NB4 (cell line): ENCODE measurements around the gene RBPJL.

ENCODE experiments used
- CTCF ChIP-seq: IDR thresholded peaks from one replicate; pipeline ENCODE4 v1.5.1; 2012; ENCODE audit warnings: low read depth, low read length
- MAX ChIP-seq: IDR thresholded peaks from 2 replicates; pipeline ENCODE4 v1.6.1; 2011; ENCODE audit warnings: low read depth, low read length
- POLR2A ChIP-seq: IDR thresholded peaks from 2 replicates; pipeline ENCODE4 v1.6.1; 2011; ENCODE audit warnings: mild to moderate bottlenecking; ENCODE audit not compliant: insufficient read length; ENCODE audit errors: extremely low read depth

- TF ChIP-seq CTCF (no peak), POLR2A (no peak), MAX (no peak)
These were observed 48.0 kb upstream of the RBPJL start for GRCh38 chr20:45258664-45259063.
